ENCODE results near the gene SORL1. TPM values are rescaled to one million over a fixed set of nuclear protein-coding genes. Genes with fewer than 3 reads are reported as not detected.

The SORL1 gene
- total RNA-seq, 1 donor from 2014 or later: 10.5 TPM

DNA sequence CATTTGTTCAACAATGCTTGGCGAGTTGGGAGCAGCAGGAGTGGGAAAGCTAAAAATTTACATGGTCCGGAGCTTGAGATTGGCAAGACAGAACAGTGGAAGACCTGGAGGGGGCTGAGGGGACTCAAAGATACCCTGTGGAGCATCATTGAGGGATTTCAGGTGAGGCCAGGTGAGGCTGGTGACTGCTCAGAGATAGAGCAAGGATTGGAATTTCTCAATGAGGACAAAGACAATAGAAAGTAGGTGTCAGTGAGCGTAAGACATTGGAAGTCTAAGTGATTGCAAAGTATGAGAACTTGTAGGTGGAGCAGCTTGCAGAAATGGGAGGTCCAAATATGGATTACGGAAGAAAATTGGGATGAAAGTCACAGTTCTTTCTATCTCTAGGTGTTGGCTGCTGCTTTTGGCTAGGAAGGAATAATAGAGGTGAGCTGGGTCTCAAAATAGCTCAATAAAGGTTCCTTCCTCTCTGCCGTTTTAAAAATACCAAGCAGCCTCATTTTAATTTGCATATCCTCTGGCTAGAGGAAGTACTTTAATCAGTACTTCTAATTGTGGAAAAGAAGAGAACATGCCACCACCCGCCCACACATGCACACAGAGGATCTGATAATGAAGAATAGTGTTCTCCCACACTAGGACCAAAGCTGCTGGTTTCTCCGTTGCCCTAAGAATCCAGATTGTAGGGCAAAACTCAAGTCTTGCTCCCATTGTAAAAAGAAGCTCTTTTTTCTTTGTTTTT is 42.4 kb downstream of the SORL1 start:
- Histone ChIP-seq H3K27me3 (no peaks in the 10 kb centered on the region), H3K27ac (no peak overlapping the region), H3K36me3 (peaks cover 0 to 19% of the 10 kb centered on the region in 2 donors), H3K4me3 (no peak overlapping the region), H3K4me1 (no peaks in the 10 kb centered on the region), H3K9me3 (no peaks in the 10 kb centered on the region)
- TF ChIP-seq, protein P1, sequence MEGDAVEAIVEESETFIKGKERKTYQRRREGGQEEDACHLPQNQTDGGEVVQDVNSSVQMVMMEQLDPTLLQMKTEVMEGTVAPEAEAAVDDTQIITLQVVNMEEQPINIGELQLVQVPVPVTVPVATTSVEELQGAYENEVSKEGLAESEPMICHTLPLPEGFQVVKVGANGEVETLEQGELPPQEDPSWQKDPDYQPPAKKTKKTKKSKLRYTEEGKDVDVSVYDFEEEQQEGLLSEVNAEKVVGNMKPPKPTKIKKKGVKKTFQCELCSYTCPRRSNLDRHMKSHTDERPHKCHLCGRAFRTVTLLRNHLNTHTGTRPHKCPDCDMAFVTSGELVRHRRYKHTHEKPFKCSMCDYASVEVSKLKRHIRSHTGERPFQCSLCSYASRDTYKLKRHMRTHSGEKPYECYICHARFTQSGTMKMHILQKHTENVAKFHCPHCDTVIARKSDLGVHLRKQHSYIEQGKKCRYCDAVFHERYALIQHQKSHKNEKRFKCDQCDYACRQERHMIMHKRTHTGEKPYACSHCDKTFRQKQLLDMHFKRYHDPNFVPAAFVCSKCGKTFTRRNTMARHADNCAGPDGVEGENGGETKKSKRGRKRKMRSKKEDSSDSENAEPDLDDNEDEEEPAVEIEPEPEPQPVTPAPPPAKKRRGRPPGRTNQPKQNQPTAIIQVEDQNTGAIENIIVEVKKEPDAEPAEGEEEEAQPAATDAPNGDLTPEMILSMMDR (IDR thresholded peaks at IDR 0.05): no peak
- intact Hi-C loops (cut with DNase I): no loop called here
- no peak for DNase-seq (ENCODE audit: low spot score in 2 of 2)

DNA sequence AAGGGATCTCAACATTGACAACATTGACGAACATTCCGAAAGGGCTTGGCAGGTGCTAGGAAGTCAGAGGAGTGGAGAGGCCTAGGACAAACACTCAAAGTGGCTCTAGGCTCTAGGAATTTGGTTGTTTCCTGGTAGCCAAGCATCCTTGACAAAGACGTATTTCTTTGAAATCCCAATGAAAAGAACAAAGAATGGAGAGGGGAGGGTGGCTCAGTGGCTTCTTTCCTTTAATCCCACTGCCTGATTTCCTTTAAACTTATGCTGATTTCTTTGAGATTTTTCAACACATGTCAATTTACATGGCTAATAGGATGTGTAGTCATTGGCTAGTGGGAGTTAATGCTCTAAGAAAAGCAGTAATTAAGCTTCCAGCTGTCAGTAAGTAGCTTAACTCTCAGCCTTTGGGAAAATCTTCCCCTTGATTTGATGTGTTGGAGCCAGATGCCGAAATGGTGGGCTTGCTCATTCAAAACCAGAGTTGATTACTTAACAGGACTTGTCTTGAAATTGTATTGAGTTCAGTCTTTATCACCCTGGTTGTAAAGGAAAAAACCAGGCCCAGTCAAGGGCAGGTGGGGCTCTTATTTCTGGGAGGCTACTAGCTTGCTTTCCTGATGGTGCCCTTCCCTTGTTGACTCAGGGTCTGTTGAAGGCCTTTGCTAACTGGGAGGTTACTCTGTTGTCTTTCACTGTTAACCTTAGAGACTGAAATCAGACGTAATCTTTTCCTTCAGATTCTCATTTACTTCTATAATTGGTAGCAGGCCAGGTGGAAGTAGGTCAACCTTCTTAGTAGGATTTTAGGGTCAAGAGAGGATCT is 45.3 kb downstream of the SORL1 start:
- no peaks in the 10 kb centered on the region for H3K9me3 ChIP-seq
- DNase-seq (ENCODE audit: low spot score in 2 of 2): no peak
- no peak overlapping the region for H3K4me3 ChIP-seq
- H3K27ac ChIP-seq: no peak overlapping the region
- no peaks in the 10 kb centered on the region for H3K4me1 ChIP-seq
- peaks cover 0 to 19% of the 10 kb centered on the region in 2 donors for H3K36me3 ChIP-seq
- H3K27me3 ChIP-seq: no peaks in the 10 kb centered on the region
- intact Hi-C loops (cut with DNase I): no loop called here
- TF ChIP-seq, protein P1 (IDR thresholded peaks at IDR 0.05): no peak

DNA sequence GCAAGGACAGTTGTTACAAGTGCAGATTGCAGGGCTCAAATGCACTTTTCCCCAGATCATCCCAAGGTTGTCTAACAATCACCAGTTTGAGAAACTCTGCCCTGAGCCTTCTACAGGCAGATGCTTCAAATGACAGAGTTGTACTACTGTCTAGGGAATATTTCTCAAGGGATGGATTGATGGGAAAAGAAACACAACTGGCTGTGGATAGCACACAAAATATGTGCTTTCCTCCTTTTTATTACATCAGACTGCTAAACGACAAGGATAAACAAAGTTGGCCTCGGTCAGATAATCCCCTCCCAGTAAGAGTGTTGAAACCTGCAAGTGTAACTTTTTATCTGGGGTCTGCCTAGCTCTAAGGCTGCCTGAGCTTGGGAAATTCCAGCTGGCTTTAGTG is 47.3 kb downstream of the SORL1 start:
- Histone ChIP-seq H3K27ac (no peak overlapping the region), H3K27me3 (no peaks in the 10 kb centered on the region), H3K4me1 (no peaks in the 10 kb centered on the region), H3K36me3 (peaks cover 0 to 19% of the 10 kb centered on the region in 2 donors), H3K9me3 (no peaks in the 10 kb centered on the region), H3K4me3 (no peak overlapping the region)
- TF ChIP-seq, protein P1 (IDR thresholded peaks at IDR 0.05): no peak
- intact Hi-C loops (cut with DNase I): no loop called here
- DNase-seq (ENCODE audit: low spot score in 2 of 2): no peak

DNA sequence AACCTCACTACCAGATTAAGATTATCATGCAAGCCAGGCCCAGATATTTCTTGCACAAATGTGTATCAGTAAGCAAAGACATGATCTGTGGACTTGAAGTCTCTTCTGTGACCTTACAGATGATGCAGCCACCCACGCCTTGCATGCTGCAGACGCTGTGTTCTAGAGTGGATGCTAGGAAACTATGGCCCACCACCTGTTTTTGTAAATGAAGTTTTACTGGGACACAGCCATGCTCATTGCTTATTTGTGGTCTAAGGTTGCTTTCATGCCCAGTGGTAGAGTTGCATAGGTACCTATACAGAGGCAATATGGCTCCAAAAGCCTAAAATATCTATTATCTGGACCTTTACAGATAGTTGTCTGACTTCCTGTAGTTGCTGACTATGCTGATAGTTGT is 48.2 kb downstream of the SORL1 start:
- Histone ChIP-seq H3K9me3 (no peaks in the 10 kb centered on the region), H3K4me3 (no peak overlapping the region), H3K27me3 (no peaks in the 10 kb centered on the region), H3K4me1 (no peaks in the 10 kb centered on the region), H3K27ac (no peak overlapping the region), H3K36me3 (peaks cover 0 to 19% of the 10 kb centered on the region in 2 donors)
- intact Hi-C loops (cut with DNase I): no loop called here
- TF ChIP-seq, protein P1 (IDR thresholded peaks at IDR 0.05): no peak
- no peak for DNase-seq (ENCODE audit: low spot score in 2 of 2)

DNA sequence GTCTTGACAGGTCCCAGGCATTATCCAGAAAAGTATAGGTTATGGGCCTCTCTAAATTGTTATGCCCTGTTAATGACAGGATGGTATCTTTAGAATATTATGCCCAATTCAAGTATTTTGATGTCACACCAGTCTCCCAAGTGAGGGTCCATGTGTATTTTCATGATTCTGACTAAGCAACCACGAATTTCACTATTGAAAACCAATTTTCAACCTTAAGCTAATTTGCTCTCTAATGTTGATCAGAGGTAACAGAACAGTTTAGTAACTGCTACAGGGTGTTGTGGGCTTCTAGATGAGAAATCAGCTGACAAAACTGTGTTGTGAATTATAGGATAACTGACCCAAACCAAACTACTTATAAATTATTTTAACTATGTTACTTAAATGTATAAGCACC is 48.6 kb downstream of the SORL1 start:
- Histone ChIP-seq H3K36me3 (peaks cover 0 to 19% of the 10 kb centered on the region in 2 donors), H3K4me1 (no peaks in the 10 kb centered on the region), H3K4me3 (no peak overlapping the region), H3K27ac (no peak overlapping the region), H3K27me3 (no peaks in the 10 kb centered on the region), H3K9me3 (peaks cover 0 to 4% of the 10 kb centered on the region in 2 donors)
- intact Hi-C loops (cut with DNase I): no loop called here
- DNase-seq (ENCODE audit: low spot score in 2 of 2): no peak
- TF ChIP-seq, protein P1 (IDR thresholded peaks at IDR 0.05): no peak

Data from ascending aorta (tissue), 2 donors.